ENCODE measurements around the gene RSAD2. TPM values are rescaled to one million over a fixed set of nuclear protein-coding genes. Genes with fewer than 3 reads are reported as not detected.
"Not testable (repeated sequence)": the region's sequence is repeated elsewhere in the genome, so short reads cannot be mapped to it uniquely, and the experiment has no call there.

The RSAD2 gene
- total RNA-seq, 2 donors from 2014 or later: 3.2 to 8.0 TPM

DNA sequence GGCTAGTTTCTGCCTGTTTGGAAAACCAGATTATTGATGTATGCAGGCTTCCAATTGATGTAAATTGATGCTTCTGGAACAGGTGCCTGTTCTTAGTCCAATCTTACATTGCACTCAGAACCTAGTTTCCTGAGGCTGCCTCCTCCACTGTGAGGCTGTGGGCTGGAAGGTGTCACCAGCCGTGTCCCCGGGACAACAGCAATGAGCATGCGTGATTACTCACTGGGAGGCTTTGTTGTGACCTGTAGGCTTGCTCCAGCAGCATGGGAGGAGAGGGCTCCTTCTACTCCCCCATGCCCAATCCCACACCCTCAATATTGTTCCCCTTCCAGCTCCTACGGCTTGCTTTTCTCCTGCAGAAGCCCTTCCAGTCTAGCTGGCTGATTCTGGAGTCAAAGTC is 11.1 kb downstream of the RSAD2 start:
- DNase-seq (no peak), ATAC-seq (no peak)
- intact Hi-C loops (cut with DNase I): no loop called here

DNA sequence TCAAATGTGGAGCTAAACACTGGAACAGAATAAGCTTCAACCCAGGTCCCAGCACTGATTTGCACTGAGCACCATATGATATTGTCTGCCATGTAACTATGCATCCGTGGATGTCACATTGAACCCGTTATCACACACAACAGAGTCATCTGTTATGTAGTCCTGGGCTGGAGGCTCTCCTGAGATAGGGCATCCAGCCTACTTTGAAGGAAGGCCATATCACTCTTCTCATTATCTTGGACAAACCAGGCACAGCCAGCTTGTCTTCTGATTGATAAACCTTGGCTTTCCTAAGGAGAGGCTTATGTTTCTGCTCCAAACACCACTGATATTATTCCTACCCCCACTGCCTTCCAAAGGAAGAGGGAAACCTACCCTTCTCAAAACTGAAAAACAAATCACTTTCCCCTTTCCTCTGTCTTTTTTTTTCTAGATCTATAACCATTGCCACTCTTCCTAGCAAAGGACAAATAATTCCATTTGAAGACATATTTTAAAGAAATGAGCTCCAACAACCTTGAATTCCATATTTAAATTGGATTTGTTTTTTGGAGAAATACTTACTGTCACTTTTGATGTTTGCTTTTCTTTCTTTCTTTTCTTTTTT is 16.4 kb downstream of the RSAD2 start:
- DNase-seq (no peak), ATAC-seq (no peak)
- intact Hi-C loops (cut with DNase I): no loop called here

DNA sequence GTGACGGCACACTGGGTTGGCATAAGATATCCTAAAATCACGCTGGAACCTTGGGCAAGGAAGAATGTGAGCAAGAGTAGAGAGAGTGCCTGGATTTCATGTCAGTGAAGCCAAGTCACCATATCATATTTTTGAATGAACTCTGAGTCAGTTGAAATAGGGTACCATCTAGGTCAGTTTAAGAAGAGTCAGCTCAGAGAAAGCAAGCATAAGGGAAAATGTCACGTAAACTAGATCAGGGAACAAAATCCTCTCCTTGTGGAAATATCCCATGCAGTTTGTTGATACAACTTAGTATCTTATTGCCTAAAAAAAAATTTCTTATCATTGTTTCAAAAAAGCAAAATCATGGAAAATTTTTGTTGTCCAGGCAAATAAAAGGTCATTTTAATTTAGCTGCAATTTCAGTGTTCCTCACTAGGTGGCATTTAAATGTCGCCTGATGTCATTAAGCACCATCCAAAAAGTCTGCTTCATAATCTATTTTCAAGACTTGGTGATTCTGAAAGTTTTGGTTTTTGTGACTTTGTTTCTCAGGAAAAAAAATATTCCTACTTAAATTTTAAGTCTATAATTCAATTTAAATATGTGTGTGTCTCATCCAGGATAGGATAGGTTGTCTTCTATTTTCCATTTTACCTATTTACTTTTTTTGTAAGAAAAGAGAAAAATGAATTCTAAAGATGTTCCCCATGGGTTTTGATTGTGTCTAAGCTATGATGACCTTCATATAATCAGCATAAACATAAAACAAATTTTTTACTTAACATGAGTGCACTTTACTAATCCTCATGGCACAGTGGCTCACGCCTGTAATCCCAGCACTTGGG is 19.6 kb downstream of the RSAD2 start:
- DNase-seq (no peak), ATAC-seq (peak; percentile 35 to 50)
- intact Hi-C loops (cut with DNase I): loop anchor here (2.0 to 5.0 kb wide), 2 partner anchors 145 to 148 kb away; no protein-coding TSS in a partner anchor

DNA sequence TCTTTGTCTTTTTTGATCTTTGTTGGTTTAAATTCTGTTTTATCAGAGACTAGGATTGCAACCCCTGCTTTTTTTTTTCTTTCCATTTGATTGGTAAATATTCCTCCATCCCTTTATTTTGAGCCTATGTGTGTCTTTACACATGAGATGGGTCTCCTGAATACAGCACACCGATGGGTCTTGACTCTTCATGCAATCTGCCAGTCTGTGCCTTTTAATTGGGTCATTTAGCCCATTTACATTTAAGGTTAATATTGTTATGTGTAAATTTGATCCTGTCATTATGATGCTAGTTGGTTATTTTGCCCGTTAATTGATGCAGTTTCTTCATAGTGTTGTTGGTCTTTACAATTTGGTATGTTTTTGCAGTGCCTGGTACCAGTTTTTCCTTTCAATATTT is 25.0 kb downstream of the RSAD2 start:
- DNase-seq; intact Hi-C loops (cut with DNase I); ATAC-seq: not testable (repeated sequence)

DNA sequence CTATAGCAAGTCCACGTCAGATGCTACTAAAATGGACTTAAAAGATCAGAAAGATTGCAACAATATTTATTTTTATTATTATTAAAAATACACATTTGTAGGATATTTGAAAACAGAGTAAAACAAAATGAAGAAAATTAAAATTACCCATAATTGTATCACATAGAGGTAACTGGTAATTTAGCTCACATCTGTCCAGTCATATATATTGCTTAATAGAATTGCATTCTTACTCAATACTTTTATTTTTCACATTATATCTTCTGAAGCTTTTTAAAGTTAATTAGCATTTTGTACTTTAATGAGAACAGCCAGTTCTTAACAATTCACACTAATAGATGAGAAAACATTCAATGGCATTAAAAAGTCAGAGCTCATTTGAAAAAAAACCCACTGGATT is 28.1 kb downstream of the RSAD2 start:
- intact Hi-C loops (cut with DNase I): no loop called here
- ATAC-seq: no peak

DNA sequence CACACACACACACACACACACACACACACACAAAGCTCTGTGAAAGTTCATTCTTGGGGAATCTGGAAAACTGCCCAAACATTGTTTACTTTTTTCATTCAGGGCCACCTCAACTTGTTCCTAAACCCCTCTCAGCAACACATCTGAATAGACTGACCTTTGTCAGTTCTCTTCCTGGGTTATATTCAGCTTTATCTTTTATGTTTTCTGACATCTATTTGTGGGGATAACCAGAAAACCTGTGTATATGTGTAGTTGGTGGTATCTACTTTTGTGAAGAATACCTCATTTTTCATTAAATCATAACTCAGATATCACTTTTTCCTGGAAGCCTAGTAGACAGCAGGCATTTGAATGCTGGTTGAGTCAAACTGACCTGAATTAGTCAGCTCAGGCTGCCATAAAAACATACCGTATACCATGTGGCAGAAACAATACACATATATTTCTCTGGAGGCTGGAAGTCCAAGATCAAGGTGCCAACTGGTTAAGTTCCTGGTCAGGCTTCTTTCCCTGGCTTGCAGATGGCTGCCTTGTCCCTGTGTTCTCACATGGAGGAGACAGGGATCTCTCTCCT is 28.7 kb downstream of the RSAD2 start:
- DNase-seq (no peak), ATAC-seq (no peak)
- intact Hi-C loops (cut with DNase I): no loop called here

More for the DNA sequence above, 28.1 kb downstream of the RSAD2 start:
- no peak for DNase-seq

DNA sequence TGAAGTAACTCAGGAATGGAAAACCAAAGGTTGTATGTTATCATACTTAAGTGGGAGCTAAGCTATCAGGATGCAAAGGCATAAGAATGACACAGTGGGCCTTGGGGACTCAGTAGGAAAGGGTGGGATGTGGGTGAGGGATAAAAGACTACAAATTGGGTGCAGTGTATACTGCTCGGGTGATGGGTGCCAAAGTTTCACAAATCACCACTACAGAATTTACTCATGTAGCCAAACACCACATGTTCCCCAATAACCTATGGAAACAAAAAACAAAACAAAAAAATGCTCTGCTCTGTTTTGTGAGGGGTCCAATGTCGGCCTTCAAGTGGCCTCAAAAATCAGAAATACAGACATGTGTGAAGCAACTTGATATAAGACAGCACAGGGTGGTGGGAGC is 30.7 kb downstream of the RSAD2 start:
- intact Hi-C loops (cut with DNase I): no loop called here
- ATAC-seq (no peak), DNase-seq (no peak)

DNA sequence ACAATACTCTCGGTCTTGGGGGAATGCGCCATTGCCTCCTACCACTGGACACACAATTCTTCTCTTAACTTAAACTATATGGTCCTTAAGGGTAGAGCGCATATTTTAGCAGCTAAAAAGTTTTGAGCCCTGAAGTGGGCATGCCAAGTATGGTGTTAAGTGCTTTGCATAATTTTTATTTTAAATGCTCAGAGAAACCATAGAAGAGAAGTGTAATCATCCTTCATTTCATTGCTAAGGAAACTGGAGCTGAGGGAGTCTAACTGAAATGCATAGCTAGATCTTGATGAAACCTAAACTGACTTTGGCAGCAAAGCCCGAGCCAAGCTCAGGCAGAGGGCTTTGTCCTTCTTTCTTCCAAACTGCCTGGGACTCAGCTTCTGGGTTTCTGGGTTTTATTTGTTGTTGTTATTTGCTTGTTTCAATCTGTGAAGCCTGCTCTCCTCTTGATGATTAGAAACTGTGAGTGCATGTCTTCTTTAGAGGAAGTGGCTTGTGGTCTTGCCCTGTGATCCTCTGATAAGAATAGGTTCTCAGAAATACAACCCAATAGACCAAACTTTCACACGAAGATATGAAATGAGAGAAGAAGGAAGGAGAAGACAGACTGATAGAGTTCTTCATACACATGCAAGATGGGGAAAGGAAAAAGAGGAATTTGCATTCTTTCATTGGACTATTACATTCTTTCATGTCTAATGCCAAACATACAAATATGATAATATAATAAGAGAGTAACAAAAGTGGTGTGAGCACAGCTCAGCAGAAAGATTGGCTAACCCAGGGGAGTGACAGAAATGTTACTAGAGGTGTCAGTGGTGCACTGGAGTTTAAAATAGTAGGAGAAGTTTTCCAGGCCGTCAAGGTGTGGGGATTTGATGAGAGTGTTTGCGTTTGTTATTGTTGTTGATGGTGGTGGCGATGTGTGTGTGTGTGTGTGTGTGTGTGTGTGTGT is 32.1 kb downstream of the RSAD2 start:
- intact Hi-C loops (cut with DNase I): no loop called here
- peak in 1 of 2 donors; percentile 47 for ATAC-seq
- no peak for DNase-seq

DNA sequence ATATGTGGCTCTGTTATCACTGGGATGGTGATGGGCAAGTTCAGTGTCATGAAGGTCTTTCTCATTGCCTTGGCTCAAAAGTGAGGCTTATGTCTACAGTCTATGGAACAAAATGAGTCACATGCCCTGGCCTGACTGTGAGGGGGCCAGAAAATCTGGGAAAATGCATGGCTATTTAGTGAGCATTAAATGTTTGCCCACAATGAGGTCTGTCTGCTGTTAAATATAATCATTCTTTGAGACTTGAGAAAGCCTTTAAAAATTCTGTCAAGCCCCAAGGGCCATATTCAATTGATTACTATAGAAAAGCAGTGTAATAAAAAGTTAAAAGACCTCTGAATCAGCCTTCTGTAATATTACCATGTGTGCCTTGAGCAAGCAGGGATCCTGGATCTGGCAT is 34.1 kb downstream of the RSAD2 start:
- intact Hi-C loops (cut with DNase I): no loop called here
- DNase-seq (no peak), ATAC-seq (no peak)

DNA sequence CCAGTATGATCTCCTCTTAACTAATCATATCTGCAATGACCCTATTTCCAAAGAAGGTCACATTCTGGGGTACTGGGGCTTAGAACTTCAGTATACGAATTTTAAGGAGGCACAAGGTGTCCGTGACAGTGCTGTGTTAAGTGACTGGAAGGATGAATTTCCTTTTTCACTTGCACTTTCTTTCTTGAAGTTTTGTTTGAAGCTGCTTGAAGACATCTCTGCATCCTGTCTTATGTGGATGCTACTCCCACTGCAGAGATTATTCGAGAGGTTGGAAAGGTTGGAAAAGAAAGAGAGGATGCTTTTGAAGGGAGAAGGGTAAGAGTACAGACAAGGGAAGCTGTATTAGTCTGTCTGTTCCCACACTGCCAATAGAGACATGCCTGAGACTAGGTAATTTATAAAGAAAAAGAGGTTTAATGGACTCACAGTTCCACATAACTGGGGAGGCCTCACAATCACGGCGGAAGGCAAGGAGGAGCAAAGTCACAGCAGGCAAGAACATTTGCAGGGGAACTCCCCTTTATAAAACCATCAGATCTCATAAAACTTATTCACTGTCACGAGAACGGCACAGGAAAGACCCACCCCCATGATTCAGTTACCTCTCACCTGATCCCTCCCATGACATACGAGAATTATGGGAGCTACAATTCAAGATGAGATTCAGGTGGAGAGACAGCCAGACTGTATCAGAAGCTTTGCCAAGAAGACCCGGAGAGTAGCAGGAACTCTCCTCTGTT is 36.0 kb downstream of the RSAD2 start:
- intact Hi-C loops (cut with DNase I): no loop called here
- ATAC-seq (no peak), DNase-seq (no peak)

DNA sequence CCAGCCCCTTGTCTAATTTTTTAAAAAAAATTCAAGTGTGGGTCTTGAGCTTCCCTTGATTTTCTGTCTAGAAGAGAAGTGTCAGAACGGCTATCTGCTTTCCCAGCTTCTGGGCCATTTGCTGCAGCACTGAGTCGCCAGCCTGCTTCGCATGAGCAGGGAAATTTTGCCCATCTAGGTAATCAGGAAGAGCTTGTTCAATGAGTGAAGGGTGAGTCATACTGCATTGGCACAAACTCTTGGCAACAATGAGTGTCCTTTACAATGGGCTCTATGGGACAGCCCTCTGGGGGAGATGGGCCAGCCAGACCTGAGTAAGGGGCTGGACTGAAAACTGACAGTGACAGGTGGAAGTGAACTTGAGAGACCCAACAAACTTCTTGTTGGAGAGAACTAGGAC is 37.3 kb downstream of the RSAD2 start:
- no peak for ATAC-seq
- no peak for DNase-seq
- intact Hi-C loops (cut with DNase I): loop anchor here (5.0 kb wide), 2 partner anchors 112 to 117 kb away; no protein-coding TSS in a partner anchor

DNA sequence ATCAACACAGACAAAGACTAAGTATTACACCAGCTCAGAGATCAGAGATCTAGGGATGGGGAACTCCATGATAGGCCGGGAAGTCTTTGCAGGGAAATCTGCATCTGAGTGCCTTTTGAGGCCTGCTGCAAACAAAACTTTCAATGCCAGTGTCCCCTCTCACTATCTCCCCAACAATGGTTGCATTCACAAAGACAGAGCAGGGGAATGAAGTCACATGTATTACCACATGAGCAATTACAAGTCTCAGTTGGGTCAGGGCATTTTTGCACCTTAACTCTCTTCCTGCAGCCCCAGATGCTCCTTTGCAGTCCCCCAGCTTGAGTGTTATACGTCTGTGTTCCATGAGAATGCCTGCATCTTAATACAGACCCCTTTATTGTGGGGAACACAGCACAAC is 37.8 kb downstream of the RSAD2 start:
- DNase-seq: no peak
- intact Hi-C loops (cut with DNase I): loop anchor here (5.0 kb wide), 2 partner anchors 112 to 117 kb away; no protein-coding TSS in a partner anchor
- no peak for ATAC-seq

DNA sequence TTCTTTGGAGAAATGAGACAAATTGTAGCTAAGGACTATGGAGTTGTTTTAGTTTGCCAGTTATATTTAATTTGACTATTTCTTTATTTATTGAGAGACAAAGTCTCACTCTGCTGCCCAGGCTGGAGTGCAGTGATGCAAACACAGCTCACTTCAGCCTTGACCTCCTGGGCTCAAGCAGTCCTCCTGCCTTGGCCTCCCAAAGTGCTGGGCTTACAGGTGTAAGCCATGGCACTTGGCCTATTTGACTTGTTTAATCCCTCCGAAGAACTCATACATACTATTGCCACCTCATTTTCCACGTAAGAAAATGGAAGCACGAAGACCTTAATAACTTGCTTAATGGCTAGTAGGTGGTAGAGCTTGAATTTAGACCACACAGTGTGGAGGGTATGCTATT is 38.6 kb downstream of the RSAD2 start:
- DNase-seq: no peak
- ATAC-seq: no peak
- intact Hi-C loops (cut with DNase I): loop anchor here (5.0 kb wide), 2 partner anchors 111 to 116 kb away; no protein-coding TSS in a partner anchor

DNA sequence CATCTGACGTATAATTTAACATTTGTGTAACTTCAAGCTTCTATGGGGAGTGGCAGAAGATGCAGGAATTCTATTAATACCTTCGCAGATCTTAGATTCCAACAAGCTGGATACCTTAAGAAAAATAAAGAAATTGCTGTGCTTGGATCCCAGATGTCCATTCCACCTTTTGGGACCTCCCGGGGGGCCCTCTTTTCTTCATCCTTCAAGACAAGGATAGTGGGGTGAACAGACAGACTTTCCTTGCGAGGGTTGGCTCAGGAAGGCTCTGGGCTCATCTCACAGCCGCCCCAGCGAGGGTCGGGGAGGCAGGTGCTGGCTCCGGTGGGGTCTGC is 39.1 kb downstream of the RSAD2 start:
- intact Hi-C loops (cut with DNase I): loop anchor here (5.0 kb wide), 2 partner anchors 111 to 116 kb away; no protein-coding TSS in a partner anchor
- no peak for ATAC-seq
- no peak for DNase-seq

DNA sequence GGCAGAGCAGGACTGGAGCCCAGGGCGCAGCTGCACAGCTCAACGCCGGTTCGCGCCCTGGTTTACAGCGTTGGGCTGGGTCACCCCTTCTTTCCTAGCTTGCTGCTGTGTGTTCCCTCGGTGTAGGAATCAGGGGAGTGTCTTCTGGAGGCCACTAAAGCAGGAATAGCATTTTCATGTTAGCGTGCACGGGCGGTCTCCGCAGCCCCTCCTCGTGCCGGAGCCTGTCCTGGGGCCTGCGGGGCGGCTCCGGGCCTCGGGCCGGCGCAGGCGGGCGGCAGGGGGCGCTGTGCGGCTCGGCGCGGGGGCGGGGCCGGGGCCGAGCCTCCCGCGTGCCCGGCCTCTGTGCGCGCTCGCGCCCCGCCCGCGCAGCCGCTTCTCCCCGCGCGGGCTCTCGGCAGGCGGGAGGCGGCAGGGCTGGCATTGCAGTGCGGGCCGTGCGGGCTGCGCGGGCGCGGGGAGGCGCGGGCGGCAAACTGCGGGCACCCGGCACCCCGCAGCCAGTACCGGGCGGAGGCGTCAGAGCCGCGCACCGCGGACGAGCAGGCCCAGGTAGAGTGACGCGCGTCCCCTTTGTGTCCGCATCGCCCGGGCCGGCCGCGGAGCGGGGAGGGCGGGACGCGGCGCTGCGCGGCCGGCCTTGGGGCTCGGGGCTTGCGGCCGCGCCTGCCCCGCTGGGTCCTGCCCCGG is 39.6 kb downstream of the RSAD2 start, which contains the start of gene RNF144A:
TSS of gene RNF144A (plus strand) at position 342 of the 690 bp plus-strand sequence. CDS start 79,515 bp downstream, outside the sequence.
- peak; percentile 61 for DNase-seq
- peak; percentile 88 to 96 for ATAC-seq
- intact Hi-C loops (cut with DNase I): loop anchor here (5.0 kb wide), 2 partner anchors 110 to 115 kb away; no protein-coding TSS in a partner anchor

DNA sequence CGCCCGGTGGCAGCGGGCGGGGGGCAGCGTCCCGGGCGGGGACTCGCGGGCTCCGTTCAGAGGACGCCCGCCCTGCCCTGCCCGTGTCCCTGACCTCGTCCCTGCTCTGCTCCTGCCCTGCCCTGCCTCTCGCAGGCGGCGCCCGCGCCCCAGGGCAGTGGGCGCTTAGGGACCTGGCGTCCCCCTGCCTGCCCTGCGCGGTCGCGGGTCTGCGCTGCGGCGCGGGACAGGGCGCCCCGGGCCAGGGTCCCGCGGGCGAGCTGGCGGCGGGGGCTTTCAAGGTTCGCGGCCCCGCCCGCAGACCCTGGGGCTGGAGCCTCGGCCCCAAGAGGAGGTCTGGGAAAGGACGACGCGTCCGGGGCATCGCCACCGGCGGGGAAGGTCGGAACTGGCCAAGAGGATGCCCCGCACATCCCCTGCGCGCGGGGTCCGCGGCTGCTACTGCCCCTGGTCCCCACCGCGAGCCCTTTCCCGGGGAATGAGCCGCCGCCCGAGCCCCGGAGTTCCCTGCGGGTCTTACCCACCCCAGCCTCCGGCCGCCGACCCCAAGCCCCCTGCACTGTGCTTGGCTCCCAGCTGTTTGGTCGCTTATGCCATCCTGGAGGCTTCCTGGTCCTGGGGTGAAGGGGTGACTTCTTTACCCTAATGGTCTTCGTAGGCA is 40.3 kb downstream of the RSAD2 start:
- DNase-seq (no peak), ATAC-seq (peak in 1 of 2 donors; percentile 40)
- intact Hi-C loops (cut with DNase I): loop anchor here (5.0 kb wide), 2 partner anchors 109 to 114 kb away; no protein-coding TSS in a partner anchor
